ENCODE data around the gene PKHD1.

- TF ChIP-seq EZH2 (IDR thresholded peaks at IDR 0.05) (no peak), POLR2AphosphoS5 (IDR thresholded peaks at IDR 0.05; ENCODE audit: borderline replicate concordance, low read depth, low read length) (no peak), FOXP2 (optimal IDR thresholded peaks at IDR 0.05; ENCODE audit: control extremely low read depth, extremely low read length, insufficient read depth) (no peak)
These were observed 40.5 kb upstream of the PKHD1 start for GRCh38 chr6:52127957-52128356.

Measured in SK-N-MC (cell line).